Large intestine (tissue), 3 donors: ENCODE results near the gene PRDM11. TPM values are rescaled to one million over a fixed set of nuclear protein-coding genes. Genes with fewer than 3 reads are reported as not detected.
A peak's percentile ranks its signal among the peaks of the same experiment; 100 is the strongest.
"Not testable (repeated sequence)": the region's sequence is repeated elsewhere in the genome, so short reads cannot be mapped to it uniquely, and the experiment has no call there.

Source experiments
- DNase-seq, 2 donors: peaks; one replicate each; pipeline versions ENCODE4 v3.0.0 to v3.0.0-alpha.2; 2013
- H3K27ac ChIP-seq: one replicate; pipeline ENCODE4 v1.5.1; 2013; ENCODE audit warnings: low read length
- H3K27me3 ChIP-seq: 2 replicates; pipeline ENCODE4 v1.6.1; 2013; ENCODE audit warnings: low read length; ENCODE audit not compliant: control insufficient read depth, insufficient read depth
- H3K36me3 ChIP-seq: 2 replicates; pipeline ENCODE4 v1.6.1; 2013; ENCODE audit warnings: low read length; ENCODE audit not compliant: control insufficient read depth, insufficient read depth
- H3K4me1 ChIP-seq: one replicate; pipeline ENCODE4 v1.6.1; 2013; ENCODE audit warnings: low read length; ENCODE audit not compliant: control insufficient read depth, insufficient read depth
- H3K4me3 ChIP-seq: one replicate; pipeline ENCODE4 v1.5.1; 2013; ENCODE audit warnings: low read length
- H3K9me3 ChIP-seq: one replicate; pipeline ENCODE4 v1.6.1; 2013; ENCODE audit warnings: mild to moderate bottlenecking, low read depth, low read length, moderate library complexity; ENCODE audit not compliant: control insufficient read depth
- WGBS: methylation state at CpG from one replicate; pipeline ENCODE4 v1.1.5; 2013; ENCODE audit warnings: low lambda C conversion rate; ENCODE audit not compliant: insufficient coverage; 5-methylcytosine and 5-hydroxymethylcytosine counted together
- polyA plus RNA-seq: library from polyadenylated mRNA; unstranded; fragments of 120-200 nt; gene quantifications from one replicate; pipeline ENCODE4 v1.2.1, GENCODE V29; 2013

PRDM11 gene
- polyA plus RNA-seq, 1 donor, result 23.4 TPM

GRCh38 chr11:45249372-45249771, 102.9 kb downstream of the PRDM11 start:
- not testable (repeated sequence) for H3K9me3 ChIP-seq, DNase-seq, H3K27me3 ChIP-seq, H3K4me3 ChIP-seq, H3K27ac ChIP-seq
- H3K4me1 ChIP-seq, result peaks cover 10% of the 10 kb centered on the region
- WGBS, result no CpG with 5 or more reads among the region's 1 CpG
- H3K36me3 ChIP-seq, result peaks cover 17% of the 10 kb centered on the region

GRCh38 chr11:45250035-45250718, 103.7 kb downstream of the PRDM11 start:
- no peak for DNase-seq
- Histone ChIP-seq H3K4me3 (no peak overlapping the region), H3K27ac (no peak overlapping the region), H3K4me1 (peaks cover 4% of the 10 kb centered on the region), H3K9me3 (no peaks in the 10 kb centered on the region), H3K27me3 (no peaks in the 10 kb centered on the region), H3K36me3 (peaks cover 19% of the 10 kb centered on the region)
- WGBS, result no CpG with 5 or more reads among the region's 3 CpGs

- no peak overlapping the region for H3K4me3 ChIP-seq
- H3K4me1 ChIP-seq, result no peaks in the 10 kb centered on the region
- peaks cover 24% of the 10 kb centered on the region for H3K36me3 ChIP-seq
- peak; percentile 49 to 58 for DNase-seq
- no CpG with 5 or more reads among the region's 22 CpGs for WGBS
- H3K27ac ChIP-seq, result no peak overlapping the region
- no peaks in the 10 kb centered on the region for H3K9me3 ChIP-seq
- no peaks in the 10 kb centered on the region for H3K27me3 ChIP-seq
Measured at GRCh38 chr11:45252134-45252856, 105.9 kb downstream of the PRDM11 start.

- no peak overlapping the region for H3K27ac ChIP-seq
- H3K4me1 ChIP-seq, result no peaks in the 10 kb centered on the region
- peaks cover 24% of the 10 kb centered on the region for H3K36me3 ChIP-seq
- no peak for DNase-seq
- no peaks in the 10 kb centered on the region for H3K27me3 ChIP-seq
- 100% methylated on average over 1 of the region's 3 CpGs for WGBS
- no peaks in the 10 kb centered on the region for H3K9me3 ChIP-seq
- H3K4me3 ChIP-seq, result no peak overlapping the region
Measured at GRCh38 chr11:45252877-45253276, 106.4 kb downstream of the PRDM11 start.

- DNase-seq, result no peak
- H3K27ac ChIP-seq, result no peak overlapping the region
- no CpG with 5 or more reads among the region's 9 CpGs for WGBS
- no peaks in the 10 kb centered on the region for H3K27me3 ChIP-seq
- H3K4me3 ChIP-seq, result no peak overlapping the region
- no peaks in the 10 kb centered on the region for H3K9me3 ChIP-seq
- peaks cover under 1% of the 10 kb centered on the region for H3K4me1 ChIP-seq
- peaks cover 24% of the 10 kb centered on the region for H3K36me3 ChIP-seq
Measured at GRCh38 chr11:45253640-45254039, 107.2 kb downstream of the PRDM11 start.

GRCh38 chr11:45254070-45254469, 107.6 kb downstream of the PRDM11 start:
- no CpG with 5 or more reads among the region's 4 CpGs for WGBS
- Histone ChIP-seq H3K27ac (no peak overlapping the region), H3K36me3 (peaks cover 24% of the 10 kb centered on the region), H3K27me3 (no peaks in the 10 kb centered on the region), H3K4me3 (no peak overlapping the region), H3K9me3 (no peaks in the 10 kb centered on the region), H3K4me1 (peaks cover 4% of the 10 kb centered on the region)
- DNase-seq, result no peak

- Histone ChIP-seq H3K4me3 (no peak overlapping the region), H3K36me3 (peaks cover 7% of the 10 kb centered on the region), H3K27me3 (no peaks in the 10 kb centered on the region), H3K9me3 (no peaks in the 10 kb centered on the region), H3K4me1 (peaks cover 33% of the 10 kb centered on the region), H3K27ac (peak overlapping the region; percentile 72)
- DNase-seq, result no peak
- no CpG with 5 or more reads among the region's 4 CpGs for WGBS
Measured at GRCh38 chr11:45258982-45259530, 112.6 kb downstream of the PRDM11 start.

- no CpG with 5 or more reads among the region's 3 CpGs for WGBS
- Histone ChIP-seq H3K36me3 (peaks cover 7% of the 10 kb centered on the region), H3K4me1 (peaks cover 37% of the 10 kb centered on the region), H3K27me3 (no peaks in the 10 kb centered on the region), H3K9me3 (no peaks in the 10 kb centered on the region), H3K4me3 (no peak overlapping the region), H3K27ac (peak overlapping the region; percentile 72)
- DNase-seq, result peak; percentile 53 to 75
Measured at GRCh38 chr11:45259592-45259991, 113.2 kb downstream of the PRDM11 start.

GRCh38 chr11:45260071-45260470, 113.6 kb downstream of the PRDM11 start:
- H3K4me3 ChIP-seq, result no peak overlapping the region
- peaks cover 42% of the 10 kb centered on the region for H3K4me1 ChIP-seq
- DNase-seq, result peak; percentile 57 to 76
- no peaks in the 10 kb centered on the region for H3K27me3 ChIP-seq
- no peaks in the 10 kb centered on the region for H3K9me3 ChIP-seq
- H3K36me3 ChIP-seq, result peaks cover 6% of the 10 kb centered on the region
- peak overlapping the region; percentile 72 for H3K27ac ChIP-seq

GRCh38 chr11:45262900-45263299, 116.5 kb downstream of the PRDM11 start:
- peak in 1 of 2 donors; percentile 61 for DNase-seq
- no peak overlapping the region for H3K4me3 ChIP-seq
- no peaks in the 10 kb centered on the region for H3K36me3 ChIP-seq
- H3K4me1 ChIP-seq, result peaks cover 70% of the 10 kb centered on the region
- H3K27me3 ChIP-seq, result no peaks in the 10 kb centered on the region
- no peaks in the 10 kb centered on the region for H3K9me3 ChIP-seq
- H3K27ac ChIP-seq, result no peak overlapping the region
- no CpG with 5 or more reads among the region's 4 CpGs for WGBS
